Fibroblast of skin of left biceps (primary cell): ENCODE data around the gene TMUB1.

ENCODE experiments used
- DNase-seq, 2 experiments: peaks; one replicate each; pipeline ENCODE4 v3.0.0-alpha.2; 2013; ENCODE audit warnings: low read depth in 2 of 2

The TMUB1 gene

DNA sequence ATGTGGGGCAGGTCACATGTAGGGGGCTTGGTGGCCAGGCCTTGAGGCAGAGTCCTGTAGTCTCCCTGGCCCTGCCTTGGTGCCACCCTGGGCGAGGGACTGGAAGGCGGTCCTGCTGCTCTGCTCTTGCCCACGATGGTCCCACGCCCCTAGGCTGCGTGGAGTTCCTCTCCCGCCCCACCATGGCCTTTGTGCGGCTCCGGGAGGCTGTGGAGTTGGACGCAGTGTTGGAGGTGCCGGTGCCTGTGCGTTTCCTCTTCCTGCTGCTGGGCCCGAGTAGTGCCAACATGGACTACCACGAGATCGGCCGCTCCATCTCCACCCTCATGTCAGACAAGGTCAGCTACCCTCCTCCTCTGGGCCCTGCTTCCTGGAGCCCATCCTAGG, 12.7 kb downstream of the TMUB1 start:
- no peak for DNase-seq

DNA sequence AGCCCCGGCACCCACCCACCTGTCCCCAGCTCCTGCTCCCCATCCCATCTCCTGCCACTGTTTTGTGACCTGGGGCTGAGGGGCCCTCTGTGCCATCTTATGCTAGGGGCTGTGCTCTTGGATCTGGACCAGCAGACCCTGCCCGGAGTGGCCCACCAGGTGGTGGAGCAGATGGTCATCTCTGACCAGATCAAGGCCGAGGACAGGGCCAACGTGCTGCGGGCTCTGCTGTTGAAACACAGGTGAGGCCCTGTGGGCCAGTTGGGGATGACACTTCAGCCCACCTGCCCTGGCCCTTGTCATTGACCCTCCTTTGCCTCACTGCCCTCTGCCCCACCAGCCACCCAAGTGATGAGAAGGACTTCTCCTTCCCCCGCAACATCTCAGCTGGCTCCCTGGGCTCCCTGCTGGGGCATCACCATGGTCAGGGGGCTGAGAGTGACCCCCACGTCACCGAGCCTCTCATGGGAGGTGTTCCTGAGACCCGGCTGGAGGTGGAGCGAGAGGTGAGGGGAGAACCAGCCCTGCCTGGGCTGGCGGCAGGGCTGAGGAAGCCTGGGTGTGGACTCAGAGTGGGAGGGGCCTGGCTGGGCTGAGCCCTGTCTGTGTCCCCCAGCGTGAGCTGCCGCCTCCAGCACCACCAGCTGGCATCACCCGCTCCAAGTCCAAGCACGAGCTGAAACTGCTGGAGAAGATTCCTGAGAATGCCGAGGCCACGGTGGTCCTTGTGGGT, 13.3 kb downstream of the TMUB1 start:
- no peak for DNase-seq

DNA sequence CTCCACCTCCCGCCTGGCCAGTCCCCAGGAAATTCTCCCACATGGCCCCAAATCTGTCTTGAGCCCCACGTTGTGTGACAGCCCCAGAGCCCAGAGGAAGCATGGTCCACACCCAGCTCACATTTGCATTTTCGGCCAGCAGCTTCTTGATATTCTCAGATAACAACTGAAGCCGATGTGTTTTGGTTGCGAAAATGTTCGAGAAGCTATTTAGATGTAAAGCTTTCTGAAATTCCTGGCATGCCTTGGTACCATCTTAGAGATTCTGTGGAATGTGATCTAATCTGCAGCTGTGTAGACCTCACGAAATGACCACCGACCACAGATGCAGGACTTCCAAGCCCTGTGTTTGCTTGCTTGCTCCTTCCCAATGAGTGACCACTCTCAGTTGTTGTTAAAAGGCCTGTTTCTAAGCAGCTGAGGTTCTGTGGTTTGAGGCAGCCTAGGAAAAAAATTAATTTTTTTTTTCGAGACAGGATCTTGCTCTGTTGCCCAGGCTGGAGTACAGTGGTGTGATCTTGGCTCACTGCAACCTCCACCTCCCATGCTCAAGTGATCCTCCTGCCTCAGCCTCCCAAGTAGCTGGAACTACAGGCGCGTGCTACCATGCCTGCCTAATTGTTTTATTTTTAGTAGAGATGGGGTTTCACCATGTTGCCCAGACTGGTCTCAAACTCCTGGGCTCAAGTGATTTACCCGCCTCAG, 15.1 kb downstream of the TMUB1 start:
- no peak for DNase-seq

DNA sequence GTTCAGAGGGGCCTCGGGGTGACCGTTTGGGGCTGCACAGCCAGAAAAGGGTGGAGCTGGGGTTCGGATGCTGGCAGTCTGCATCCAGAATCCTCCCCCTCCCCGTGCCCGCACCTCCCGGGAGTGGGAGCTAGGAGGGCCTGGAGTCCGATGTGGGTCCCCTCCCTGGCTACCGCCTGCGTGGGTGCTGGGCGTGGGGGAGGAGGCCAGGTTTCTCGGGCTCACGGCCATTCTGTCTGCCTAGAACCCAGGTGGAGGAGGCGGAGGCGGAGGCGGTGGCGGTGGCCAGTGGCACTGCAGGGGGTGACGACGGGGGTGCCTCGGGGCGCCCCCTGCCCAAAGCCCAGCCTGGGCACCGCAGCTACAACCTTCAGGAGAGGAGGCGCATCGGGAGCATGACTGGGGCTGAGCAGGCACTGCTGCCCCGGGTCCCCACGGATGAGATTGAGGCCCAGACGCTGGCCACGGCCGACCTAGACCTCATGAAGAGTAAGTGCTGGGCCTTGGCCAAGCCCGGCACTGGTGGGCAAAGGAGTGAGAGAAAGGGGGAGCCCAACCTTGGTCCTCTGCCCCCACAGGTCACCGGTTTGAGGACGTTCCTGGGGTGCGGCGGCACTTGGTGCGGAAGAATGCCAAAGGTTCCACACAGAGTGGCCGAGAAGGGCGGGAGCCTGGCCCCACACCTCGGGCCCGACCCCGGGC, 16.9 kb downstream of the TMUB1 start:
- no peak for DNase-seq

DNA sequence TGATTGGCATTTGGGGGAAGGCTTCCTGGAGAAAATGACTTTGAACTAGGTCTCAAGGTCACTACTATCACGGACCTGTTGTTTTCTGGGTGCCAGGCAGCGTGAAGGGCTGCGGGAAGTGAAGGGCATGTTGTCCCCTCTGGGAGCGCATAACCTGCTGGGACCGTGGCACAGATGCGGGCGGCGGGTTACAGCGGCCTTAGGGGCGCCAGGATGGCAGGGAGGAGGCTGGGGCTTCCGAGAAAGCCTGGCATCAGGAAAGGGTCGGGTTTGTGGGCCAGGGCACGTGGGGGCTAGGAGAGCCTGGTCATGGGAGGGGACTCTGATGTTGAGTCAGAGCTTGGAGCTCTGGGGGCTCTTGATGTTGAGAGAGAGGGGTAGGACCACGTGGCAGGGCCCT, 17.8 kb downstream of the TMUB1 start:
- no peak for DNase-seq

DNA sequence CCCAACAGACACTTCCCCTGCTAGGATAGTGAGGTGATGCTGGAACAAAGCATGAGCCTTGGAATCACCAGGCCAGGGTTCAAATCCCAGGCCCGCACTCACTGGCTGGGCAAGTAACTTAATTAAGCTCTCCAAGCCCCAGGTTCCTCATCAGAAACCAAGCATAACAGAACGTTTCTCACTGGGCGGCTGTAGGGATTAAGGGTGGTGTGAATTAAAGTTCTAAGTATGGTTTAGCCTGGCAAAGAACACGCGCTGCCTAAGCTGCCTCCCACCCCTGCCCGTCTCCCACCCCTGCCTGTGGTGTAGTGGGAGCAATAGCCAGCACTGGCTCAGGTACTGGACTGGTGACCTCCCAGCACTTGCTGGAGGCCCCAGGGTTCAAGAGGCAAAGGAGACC, 18.3 kb downstream of the TMUB1 start:
- DNase-seq: no peak

DNA sequence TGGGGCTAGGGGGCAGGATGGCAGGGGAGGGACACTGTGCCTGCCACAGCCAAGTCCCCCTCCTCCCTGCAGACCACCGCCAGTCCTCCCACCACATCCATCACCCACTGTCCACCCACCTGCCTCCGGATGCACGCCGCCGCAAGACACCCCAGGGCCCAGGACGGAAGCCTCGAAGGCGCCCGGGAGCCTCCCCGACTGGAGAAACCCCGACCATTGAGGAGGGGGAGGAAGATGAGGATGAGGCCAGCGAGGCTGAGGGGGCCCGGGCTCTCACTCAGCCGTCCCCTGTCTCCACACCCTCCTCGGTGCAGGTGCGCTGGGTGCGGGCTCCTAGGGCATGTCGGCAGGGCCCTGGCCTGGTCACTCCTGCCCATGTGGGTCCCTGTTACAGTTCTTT, 18.8 kb downstream of the TMUB1 start:
- DNase-seq: no peak

DNA sequence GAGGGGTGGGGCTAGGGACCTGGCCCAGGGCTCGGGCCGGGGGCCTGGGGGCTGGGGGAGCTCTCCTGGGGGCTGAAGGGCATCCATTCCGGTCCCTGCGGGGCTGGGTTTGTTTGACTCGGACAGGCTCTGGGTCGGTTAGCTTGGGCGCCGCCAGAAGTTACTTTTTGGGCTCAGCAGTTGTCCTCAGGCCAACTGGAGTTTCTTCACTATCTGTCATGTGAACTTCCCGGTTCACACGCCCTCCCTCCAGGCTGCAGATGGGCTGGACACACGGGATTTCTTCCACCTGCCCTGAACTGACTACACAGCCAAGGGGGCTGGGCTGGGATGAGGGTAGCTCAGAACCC, 20.1 kb downstream of the TMUB1 start:
- no peak for DNase-seq

DNA sequence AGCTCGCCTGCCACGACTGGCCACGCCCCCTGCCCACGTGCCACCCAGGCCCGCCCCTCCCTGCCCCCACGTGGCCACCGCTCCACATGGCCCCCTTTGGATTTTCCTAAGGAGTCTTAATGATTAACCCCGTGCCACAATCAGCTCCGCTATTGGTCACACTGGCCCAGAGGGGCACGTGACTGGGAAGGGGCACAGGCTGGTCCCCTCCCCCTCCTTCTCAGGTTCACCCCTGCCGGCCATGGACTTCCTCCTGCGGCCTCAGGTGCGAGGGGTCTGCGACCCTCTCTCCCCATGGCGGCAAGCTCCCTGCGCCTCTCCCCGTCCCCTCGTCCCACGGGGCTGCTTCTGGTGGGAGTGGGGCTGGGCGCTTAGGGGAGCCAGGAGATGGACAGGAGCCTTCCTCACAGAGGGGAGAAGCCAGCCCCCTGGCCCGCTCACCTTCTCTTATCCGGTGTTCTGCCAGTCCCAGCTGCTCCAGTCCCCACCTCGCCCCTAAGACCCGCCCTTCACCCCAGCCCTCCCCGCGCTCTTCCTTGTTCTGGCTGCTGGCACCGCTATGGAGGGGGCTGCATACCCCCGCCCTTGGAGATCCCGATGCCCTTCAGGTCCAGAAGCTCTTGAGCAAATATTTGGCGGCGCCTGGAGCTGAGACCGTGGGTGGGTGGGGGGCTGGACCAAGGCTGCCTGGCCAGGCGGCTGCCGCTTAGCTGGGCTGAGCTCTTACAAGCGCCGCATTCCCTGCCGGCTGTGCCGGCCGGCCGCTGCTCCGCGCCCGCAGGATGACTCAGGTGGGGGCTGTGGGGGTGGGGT, 20.7 kb downstream of the TMUB1 start:
- DNase-seq: no peak

DNA sequence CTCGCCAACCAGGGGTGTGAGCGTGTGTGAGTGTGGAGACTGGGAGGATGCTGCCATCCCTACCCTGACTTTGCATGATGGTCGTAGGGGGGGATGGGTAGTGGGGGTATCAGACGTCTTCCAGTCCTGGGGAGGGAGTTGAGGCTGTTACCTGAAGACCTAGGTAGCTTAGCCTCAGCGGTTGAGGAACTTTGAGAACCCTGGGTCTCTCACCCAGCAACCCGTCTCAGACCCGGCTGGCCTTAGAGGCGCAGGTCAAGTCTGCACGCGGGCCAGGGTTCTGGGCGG, 21.2 kb downstream of the TMUB1 start:
- DNase-seq: no peak

DNA sequence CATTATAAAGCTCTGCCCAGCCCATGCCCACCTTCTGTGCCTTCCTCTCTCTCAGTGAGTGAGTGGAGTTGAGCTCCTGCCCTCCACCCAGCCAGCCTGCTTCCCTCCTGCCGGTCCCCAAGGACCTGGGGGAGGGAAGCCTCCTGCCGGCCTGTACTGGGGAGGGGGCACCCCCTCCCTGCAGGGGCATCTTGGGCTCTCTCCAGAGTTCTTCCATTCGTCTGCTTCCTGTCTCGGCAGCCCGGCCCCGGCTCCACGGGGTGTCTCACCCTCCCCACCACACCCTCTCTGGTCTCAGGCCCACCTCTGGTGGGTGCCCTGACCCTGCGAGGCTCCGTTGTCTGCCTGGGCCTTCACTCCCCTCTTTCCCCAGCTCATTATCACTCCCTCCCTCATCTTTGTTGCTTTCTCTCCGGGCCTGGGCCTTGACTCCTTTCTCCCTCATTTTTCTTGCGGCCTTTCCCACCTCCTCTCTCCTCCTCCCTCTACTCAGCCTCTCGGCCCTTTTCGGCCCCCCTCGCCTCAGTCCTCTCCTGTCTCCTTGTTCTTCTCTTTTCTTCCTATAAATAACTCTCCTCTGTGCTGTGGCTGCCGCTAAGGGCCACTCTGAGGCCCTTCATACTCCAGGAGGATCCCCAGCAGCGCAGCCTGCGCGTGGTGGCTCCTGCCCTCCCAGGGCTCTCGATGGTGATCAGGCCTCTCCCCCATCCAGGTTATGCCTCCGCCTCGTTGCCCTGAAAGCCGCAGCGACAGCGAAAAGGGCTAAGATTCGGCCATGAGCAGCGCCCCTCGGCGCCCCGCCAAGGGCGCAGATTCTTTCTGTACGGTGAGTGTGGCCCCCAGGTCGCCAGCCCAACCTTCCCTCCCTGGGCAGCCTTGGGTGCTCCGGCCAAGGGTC, 21.8 kb downstream of the TMUB1 start:
- DNase-seq: no peak

DNA sequence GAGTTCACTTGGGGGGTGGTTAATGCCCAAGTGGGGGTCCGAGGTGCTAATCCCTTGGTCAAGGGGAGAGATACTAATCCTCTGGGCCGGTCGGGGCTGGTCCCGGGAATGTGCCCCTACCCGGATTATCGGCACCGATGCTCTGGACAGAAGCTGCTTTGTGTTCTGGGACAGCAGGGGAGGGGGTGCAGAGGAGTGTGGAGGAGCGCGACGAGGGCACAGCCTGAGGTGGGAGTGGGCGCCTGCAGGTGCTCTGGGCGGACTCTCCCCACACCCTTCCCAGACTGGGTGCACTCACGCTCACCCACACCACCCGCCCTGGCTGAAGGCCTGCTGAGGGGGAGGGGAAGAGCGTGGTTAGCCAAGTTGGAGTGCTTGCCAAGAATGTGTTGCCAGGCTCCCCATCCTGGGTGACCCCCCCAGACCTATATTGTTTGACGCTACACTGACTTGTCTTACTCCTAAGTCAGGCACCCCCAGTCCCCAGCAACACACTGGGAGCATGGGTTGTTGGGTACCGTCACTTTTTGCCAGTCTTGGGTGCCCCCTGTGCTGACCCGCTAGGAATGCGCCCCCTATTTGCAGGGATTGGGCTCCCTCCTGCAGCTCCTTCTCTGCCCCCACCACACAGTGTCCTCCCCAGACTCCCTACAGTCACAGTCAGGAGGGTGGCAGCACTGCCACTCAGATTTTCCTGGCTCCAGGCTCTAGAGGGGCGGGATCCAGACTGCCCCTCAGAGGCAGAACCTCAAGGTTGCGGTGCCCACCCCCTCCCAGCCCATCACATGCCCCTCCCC, 22.7 kb downstream of the TMUB1 start:
- no peak for DNase-seq

DNA sequence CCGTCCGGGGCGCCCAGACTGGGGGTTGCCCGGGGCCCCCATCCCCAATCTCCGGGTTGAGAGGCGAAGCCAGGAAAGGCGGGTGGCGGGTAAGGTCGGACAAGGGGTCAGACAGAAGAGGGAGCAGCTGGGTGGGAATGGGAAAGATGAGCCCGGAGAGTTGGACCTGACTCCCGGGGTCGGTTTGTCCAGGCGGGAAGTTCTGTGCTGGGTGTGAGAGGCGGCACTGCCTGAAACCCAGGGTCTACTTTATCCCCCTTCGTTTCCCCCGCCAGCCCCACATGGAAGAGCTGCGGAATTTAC, 23.2 kb downstream of the TMUB1 start:
- DNase-seq: no peak

DNA sequence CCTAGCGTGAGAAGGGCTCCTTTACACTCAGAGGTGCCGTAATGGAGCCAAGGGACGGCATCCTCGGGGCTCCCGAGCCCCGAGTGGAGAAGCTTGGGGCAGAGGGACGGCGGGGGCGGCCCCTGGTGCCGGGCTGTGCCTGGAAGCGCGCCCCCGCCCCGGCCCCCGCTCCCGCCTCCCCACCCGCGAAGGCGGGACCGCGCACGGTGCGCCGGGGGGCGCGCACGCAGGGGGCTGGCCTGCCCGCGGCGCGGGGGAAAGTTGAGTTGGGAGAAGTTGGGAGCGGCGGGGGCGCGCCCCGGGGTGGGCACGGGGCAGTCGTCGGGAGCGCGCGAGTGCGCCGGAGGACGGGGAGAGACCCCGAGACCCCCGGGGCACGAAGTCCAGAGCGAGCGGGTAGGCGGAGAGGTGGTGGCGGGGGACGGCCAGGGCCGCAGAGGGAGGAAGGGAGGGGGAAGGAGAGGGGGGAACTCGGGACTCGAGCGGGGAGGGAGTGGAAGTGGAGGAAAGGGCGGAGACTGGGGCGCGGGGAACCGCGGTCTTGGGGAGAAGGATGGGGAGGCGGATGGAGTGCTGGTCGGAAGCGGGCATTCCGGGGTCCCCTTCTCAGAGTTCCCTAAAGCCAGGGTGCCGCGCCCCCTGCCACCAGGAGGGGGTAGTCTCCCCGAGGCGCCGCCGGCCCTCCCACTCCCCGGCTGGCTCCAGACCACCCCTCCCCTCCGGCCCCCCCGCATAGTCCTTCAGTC, 23.8 kb downstream of the TMUB1 start, which contains the start of gene SLC4A2:
TSS of gene SLC4A2 (plus strand) at position 223 of the 746 bp plus-strand sequence. CDS start 2,399 bp downstream, outside the sequence.
- DNase-seq: no peak

DNA sequence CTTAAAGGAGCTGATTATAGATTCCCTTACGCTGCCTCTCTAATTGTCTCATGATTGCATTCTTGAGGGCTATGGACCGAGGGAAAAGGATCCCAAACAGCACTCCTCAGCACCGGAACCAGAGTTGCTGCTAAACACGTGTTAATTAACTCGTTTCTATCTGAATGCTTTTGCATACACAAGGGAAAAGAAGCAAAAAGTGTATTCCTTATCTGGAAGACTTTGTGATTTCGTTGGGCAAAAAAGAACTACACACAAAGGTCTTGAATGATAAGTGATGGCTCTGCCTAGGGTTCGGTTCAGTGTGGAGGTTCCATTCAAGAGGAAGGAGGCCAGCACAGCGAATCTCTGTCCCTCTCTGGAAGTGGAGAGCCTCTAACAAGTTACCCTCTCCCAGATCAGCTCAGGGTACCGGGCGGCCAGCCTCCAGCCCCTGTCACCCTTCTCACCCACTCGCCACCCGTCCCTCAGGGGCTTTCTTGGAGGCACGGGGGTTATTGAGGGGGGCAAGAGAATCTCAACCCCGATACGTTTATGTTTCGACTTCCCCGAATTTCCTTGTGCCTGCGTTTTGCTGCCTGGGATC, 24.4 kb downstream of the TMUB1 start:
- DNase-seq: no peak

DNA sequence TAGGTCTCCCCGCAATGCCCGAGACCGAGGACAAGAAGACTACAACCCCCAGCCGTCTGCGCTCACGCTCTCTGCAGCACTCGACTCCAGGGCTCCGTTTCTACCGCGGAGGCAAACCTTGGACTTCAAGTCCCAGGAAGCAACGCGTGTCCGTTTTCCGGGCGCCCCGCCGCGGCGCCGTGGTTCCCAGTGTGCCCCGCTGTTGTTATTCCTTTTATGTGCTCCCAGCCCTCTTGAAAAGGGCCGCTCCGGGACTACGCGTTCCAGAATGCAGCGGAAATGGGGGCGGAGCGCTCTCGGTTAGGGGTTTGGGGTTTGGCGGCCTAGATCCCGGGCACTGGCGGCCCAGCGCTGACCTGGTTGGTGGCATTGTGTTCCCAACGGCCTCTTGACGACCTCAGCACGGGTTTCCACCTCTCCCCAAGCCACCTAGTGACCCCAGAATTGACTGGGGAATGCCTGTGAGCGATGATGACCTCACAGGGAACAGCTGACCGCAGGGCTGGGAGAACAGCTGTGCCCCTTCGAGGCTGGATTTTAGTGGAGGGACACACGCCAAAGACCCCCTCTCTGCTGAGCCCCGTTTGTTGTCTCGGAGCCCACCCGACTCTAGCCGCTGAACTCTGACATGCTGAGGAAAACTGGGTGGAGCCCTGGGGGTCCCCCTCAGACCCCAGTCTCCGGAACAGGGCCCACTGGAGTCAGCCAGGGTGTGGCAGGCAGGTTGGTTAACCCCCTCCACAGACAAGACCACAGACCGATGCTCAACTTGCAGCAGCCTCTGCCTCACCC, 25.1 kb downstream of the TMUB1 start:
- DNase-seq: peak; percentile 99

DNA sequence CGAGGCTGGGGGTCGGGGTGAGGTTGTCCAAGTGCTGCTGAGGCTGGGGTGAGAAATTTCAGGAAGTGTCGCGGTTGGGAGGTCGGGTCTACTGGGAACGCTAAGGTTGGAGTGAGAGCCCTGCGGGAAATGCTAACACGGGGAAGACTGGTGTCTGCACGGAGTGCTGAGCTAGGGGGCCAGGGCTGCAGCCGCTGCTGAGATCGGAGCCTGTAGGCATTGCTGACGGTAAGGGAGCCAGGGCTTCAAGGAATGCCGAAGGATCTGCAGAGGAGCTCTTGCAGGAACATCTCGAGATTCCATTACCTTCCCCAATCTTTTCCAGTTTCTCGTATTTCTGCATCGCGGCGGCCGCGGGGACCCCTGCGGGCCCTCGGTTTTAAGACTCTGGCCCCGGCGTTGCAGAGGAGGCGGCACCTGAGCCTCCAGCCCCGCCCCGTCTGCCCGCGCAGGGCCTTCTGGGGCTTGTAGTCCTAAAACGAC, 25.7 kb downstream of the TMUB1 start, which contains the start of gene CDK5:
TSS of gene CDK5 (minus strand) at position 392 of the 483 bp plus-strand sequence. CDS start at position 343, 49 bp downstream.
- DNase-seq: no peak
